Kidney epithelial cell (primary cell): ENCODE data around the gene FAM13A. TPM values are rescaled to one million over a fixed set of nuclear protein-coding genes. Genes with fewer than 3 reads are reported as not detected.

Experiments used
- DNase-seq: peaks from one replicate; pipeline ENCODE4 v3.0.0-alpha.2; 2010; ENCODE audit warnings: low read depth
- H3K27me3 ChIP-seq: 2 replicates; pipeline ENCODE4 v1.6.0; 2011; ENCODE audit warnings: low read length; ENCODE audit not compliant: control insufficient read depth, insufficient read depth
- H3K36me3 ChIP-seq: 2 replicates; pipeline ENCODE4 v1.5.1; 2011; ENCODE audit warnings: low read length; ENCODE audit not compliant: control insufficient read depth, insufficient read depth
- H3K4me3 ChIP-seq: 2 replicates; pipeline ENCODE4 v1.5.1; 2011; ENCODE audit warnings: low read depth, mild to moderate bottlenecking, control low read depth, low read length
- CTCF ChIP-seq: IDR thresholded peaks from 2 replicates; pipeline ENCODE4 v1.5.1; 2011; ENCODE audit warnings: mild to moderate bottlenecking, moderate library complexity, low read length, control low read depth, inconsistent platforms; ENCODE audit not compliant: insufficient read depth, poor library complexity, severe bottlenecking
- total RNA-seq: library from RNA; depleted of rRNA; stranded (reverse); fragments of >200 nt; gene quantifications from 2 replicates; pipeline ENCODE4 v1.2.3, GENCODE V29; 2015

The FAM13A gene
- total RNA-seq, 1 donor from 2014 or later: 3.4 TPM

GRCh38 chr4:88693792-88694191 is 363.2 kb downstream of the FAM13A start:
- no peak for TF ChIP-seq CTCF
- no peak for DNase-seq
- no peaks in the 10 kb centered on the region for H3K36me3 ChIP-seq
- no peak overlapping the region for H3K4me3 ChIP-seq
- H3K27me3 ChIP-seq: no peaks in the 10 kb centered on the region

GRCh38 chr4:88690355-88690754 is 366.6 kb downstream of the FAM13A start:
- no peak for DNase-seq
- no peak overlapping the region for H3K4me3 ChIP-seq
- TF ChIP-seq CTCF: no peak
- H3K36me3 ChIP-seq: no peaks in the 10 kb centered on the region
- H3K27me3 ChIP-seq: no peaks in the 10 kb centered on the region

GRCh38 chr4:88681209-88681608 is 375.8 kb downstream of the FAM13A start:
- Histone ChIP-seq H3K27me3 (no peaks in the 10 kb centered on the region), H3K36me3 (no peaks in the 10 kb centered on the region), H3K4me3 (no peak overlapping the region)
- no peak for TF ChIP-seq CTCF
- no peak for DNase-seq

Other genes with a start within 250 kb of the FAM13A start
- gene TIGD2, start 54.3 kb upstream of the FAM13A start, total RNA-seq: 6.2 and 7.6 TPM in 2 replicates